SU-DHL-6 (cell line): ENCODE measurements around the gene OR6X1.

ENCODE experiments used
- H2AFZ ChIP-seq: fragments of 200-600 bp; sonication (generic); 2 replicates; pipeline ENCODE4 v1.6.1; 2014; ENCODE audit warnings: low read depth, mild to moderate bottlenecking, moderate library complexity, mixed read lengths, antibody characterized with exemption, low read length; ENCODE audit not compliant: severe bottlenecking
- H3F3A ChIP-seq: fragments of 200-600 bp; shearing (Covaris generic); 2 replicates; pipeline ENCODE4 v1.6.0; 2016; ENCODE audit warnings: antibody characterized with exemption, mild to moderate bottlenecking; ENCODE audit not compliant: insufficient read depth
- H3K27ac ChIP-seq: fragments of 200-600 bp; sonication (generic); 2 replicates; pipeline ENCODE4 v1.5.1; 2016; ENCODE audit warnings: low read depth, mild to moderate bottlenecking, low read length, moderate library complexity, mixed read lengths
- H3K27me3 ChIP-seq: fragments of 200-600 bp; sonication (generic), shearing (Covaris generic); 2 replicates; pipeline ENCODE4 v1.6.0; 2014; ENCODE audit warnings: mild to moderate bottlenecking, low read length
- H3K36me3 ChIP-seq: fragments of 200-600 bp; sonication (generic); 2 replicates; pipeline ENCODE4 v1.6.1; 2014; ENCODE audit warnings: mild to moderate bottlenecking, low read length, mixed read lengths
- H3K4me2 ChIP-seq: fragments of 300-600, 200-600 bp; shearing (Covaris generic), sonication (generic); 2 replicates; pipeline ENCODE4 v1.6.0; 2014; ENCODE audit warnings: low read length, low read depth, mild to moderate bottlenecking; ENCODE audit not compliant: poor library complexity, severe bottlenecking
- H3K4me3 ChIP-seq: fragments of 200-600 bp; sonication (generic); 2 replicates; pipeline ENCODE4 v1.5.1; 2014; ENCODE audit warnings: antibody characterized with exemption, low read length, mild to moderate bottlenecking, mixed read lengths; ENCODE audit not compliant: insufficient read depth, poor library complexity, severe bottlenecking
- H3K79me2 ChIP-seq: fragments of 200-600 bp; sonication (generic); 2 replicates; pipeline ENCODE4 v1.6.1; 2014; ENCODE audit warnings: mild to moderate bottlenecking, low read length, moderate library complexity; ENCODE audit not compliant: insufficient read depth
- H3K9ac ChIP-seq: fragments of 200-600 bp; sonication (generic); 2 replicates; pipeline ENCODE4 v1.7.0; 2014; ENCODE audit warnings: mild to moderate bottlenecking, low read length
- H3K9me2 ChIP-seq: fragments of 200-600 bp; sonication (generic); replicated peaks from 2 replicates; pipeline ENCODE4 v1.6.1; 2014; ENCODE audit warnings: low read length; ENCODE audit not compliant: insufficient read depth
- H3K9me3 ChIP-seq: fragments of 200-600 bp; sonication (generic); 2 replicates; pipeline ENCODE4 v1.6.1; 2014; ENCODE audit warnings: low read length, mixed read lengths; ENCODE audit not compliant: insufficient read depth
- H4K20me1 ChIP-seq: fragments of 200-600 bp; sonication (generic); 2 replicates; pipeline ENCODE4 v1.6.1; 2014; ENCODE audit warnings: low read depth, mild to moderate bottlenecking, antibody characterized with exemption, low read length, moderate library complexity, mixed read lengths
- EZH2phosphoT487 ChIP-seq: fragments of 200-600 bp; sonication (generic), shearing (Covaris generic); conservative IDR thresholded peaks from 2 replicates; pipeline ENCODE4 v1.6.1; 2018; ENCODE audit warnings: mild to moderate bottlenecking, antibody characterized with exemption, low read length, moderate library complexity, mixed read lengths
- TF ChIP-seq, protein P1 (sequence below): fragments of 200-600 bp; sonication (generic); IDR thresholded peaks from one replicate; pipeline ENCODE4 v1.5.1; 2017; ENCODE audit warnings: antibody characterized with exemption, mild to moderate bottlenecking, low read length, moderate library complexity; ENCODE audit not compliant: insufficient read depth, poor library complexity, severe bottlenecking

OR6X1 gene

DNA sequence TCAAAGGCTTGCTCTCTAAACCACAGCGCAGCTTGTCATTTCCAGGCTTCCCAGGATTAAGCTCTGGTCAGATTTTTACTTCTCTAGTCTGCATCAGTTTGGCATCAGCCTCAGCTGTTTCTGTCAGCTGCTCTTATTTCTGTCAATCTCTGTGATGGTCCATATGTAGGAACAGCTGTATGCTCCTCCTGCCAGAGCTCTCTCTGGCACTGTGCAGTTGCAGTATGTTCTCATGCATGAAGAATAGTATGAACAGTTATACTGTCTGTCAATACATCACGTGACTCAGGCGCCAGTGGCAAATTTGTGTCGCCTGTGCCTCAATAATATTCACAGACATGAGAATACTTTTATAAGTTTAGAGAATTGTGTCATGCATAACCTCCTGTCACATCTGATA lies 45.1 kb upstream of the OR6X1 start:
- H3K9me2 ChIP-seq: no peaks in the 10 kb centered on the region
- no peaks in the 10 kb centered on the region for H3K27me3 ChIP-seq
- H3K27ac ChIP-seq: no peak overlapping the region
- no peak overlapping the region for H3K4me2 ChIP-seq
- H3K79me2 ChIP-seq: no peaks in the 10 kb centered on the region
- no peak for TF ChIP-seq EZH2phosphoT487
- TF ChIP-seq, protein P1, sequence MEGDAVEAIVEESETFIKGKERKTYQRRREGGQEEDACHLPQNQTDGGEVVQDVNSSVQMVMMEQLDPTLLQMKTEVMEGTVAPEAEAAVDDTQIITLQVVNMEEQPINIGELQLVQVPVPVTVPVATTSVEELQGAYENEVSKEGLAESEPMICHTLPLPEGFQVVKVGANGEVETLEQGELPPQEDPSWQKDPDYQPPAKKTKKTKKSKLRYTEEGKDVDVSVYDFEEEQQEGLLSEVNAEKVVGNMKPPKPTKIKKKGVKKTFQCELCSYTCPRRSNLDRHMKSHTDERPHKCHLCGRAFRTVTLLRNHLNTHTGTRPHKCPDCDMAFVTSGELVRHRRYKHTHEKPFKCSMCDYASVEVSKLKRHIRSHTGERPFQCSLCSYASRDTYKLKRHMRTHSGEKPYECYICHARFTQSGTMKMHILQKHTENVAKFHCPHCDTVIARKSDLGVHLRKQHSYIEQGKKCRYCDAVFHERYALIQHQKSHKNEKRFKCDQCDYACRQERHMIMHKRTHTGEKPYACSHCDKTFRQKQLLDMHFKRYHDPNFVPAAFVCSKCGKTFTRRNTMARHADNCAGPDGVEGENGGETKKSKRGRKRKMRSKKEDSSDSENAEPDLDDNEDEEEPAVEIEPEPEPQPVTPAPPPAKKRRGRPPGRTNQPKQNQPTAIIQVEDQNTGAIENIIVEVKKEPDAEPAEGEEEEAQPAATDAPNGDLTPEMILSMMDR: no peak
- no peaks in the 10 kb centered on the region for H4K20me1 ChIP-seq
- no peak overlapping the region for H3K9ac ChIP-seq
- no peaks in the 10 kb centered on the region for H3K36me3 ChIP-seq
- no peak overlapping the region for H2AFZ ChIP-seq
- no peak overlapping the region for H3K4me3 ChIP-seq
- no peaks in the 10 kb centered on the region for H3F3A ChIP-seq
- no peaks in the 10 kb centered on the region for H3K9me3 ChIP-seq

DNA sequence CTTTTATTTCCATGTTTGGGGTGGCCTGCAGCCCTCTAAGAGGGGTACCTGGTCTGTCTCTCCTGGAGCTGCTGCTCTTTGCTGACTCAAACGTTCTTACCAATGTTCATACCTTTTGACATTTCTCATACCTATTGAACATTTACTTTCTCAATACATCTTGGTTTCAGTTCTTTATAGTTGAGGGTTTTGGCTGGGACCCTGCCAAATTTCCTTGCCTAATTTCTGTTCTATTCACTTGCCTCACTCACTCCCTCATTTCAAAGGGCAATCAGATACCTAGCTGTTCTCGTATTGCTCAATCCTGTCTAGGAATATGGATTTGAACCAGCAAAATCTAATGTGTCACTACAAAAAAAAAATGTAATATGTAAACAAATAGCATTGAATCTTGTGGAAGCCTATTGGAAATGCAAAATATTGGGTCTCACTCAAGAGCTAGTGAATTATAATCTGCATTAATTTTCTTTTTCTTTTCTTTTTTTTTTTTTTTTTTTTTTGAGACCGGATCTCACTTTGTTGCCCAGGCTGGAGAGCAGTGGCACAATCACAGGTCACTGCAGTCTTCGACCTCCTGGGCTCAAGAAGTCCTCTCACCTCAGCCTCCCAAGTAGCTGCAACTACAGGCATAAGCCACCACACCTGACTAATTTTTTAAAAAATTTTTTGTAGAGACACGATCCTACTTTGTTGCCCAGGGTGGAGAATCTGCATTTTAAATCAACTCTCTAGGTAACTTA lies 44.4 kb upstream of the OR6X1 start:
- Histone ChIP-seq H4K20me1 (no peaks in the 10 kb centered on the region), H3K36me3 (no peaks in the 10 kb centered on the region), H3K4me2 (no peak overlapping the region), H2AFZ (no peak overlapping the region), H3K9me3 (no peaks in the 10 kb centered on the region), H3K27me3 (no peaks in the 10 kb centered on the region), H3K27ac (no peak overlapping the region), H3K79me2 (no peaks in the 10 kb centered on the region), H3K9me2 (no peaks in the 10 kb centered on the region), H3K4me3 (no peak overlapping the region), H3F3A (no peaks in the 10 kb centered on the region), H3K9ac (no peak overlapping the region)
- TF ChIP-seq EZH2phosphoT487: no peak
- TF ChIP-seq, protein P1: no peak

DNA sequence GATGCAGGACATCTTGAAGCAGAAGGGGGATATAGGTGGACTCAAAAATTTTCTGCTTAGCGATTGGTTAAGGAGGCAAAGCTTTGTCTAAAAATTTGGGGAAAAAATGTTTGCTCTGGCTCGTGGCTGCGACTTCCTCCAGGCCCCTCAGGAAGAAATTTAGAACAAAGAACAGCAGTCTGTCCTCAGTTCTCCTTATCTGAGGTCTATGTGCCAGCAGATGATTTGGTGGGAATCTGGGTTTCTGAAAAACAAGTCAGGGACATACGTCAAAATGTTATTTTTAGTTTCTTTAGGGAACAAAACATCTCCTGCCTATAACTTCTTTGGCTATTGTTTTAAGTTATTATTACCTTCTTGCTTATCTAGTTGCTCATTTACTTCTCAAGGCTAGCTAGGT lies 43.8 kb upstream of the OR6X1 start:
- H3K27ac ChIP-seq: no peak overlapping the region
- H3K9me3 ChIP-seq: no peaks in the 10 kb centered on the region
- H4K20me1 ChIP-seq: no peaks in the 10 kb centered on the region
- no peaks in the 10 kb centered on the region for H3K36me3 ChIP-seq
- H3K4me2 ChIP-seq: no peak overlapping the region
- H3F3A ChIP-seq: no peaks in the 10 kb centered on the region
- no peaks in the 10 kb centered on the region for H3K79me2 ChIP-seq
- no peaks in the 10 kb centered on the region for H3K9me2 ChIP-seq
- no peak overlapping the region for H3K9ac ChIP-seq
- H2AFZ ChIP-seq: no peak overlapping the region
- no peak overlapping the region for H3K4me3 ChIP-seq
- no peaks in the 10 kb centered on the region for H3K27me3 ChIP-seq
- TF ChIP-seq, protein P1: no peak
- TF ChIP-seq EZH2phosphoT487: no peak
